Tibial nerve (tissue), 3 donors: ENCODE data around the gene SPOCK1.

Experiments
- POLR2A ChIP-seq, 2 donors: fragments of 450-650 bp; IDR thresholded peaks; one replicate each; pipeline ENCODE4 v1.6.1; 2017; ENCODE audit warnings: antibody characterized with exemption in 2 of 2, mild to moderate bottlenecking in 2 of 2, moderate library complexity in 2 of 2
- TF ChIP-seq, protein P1 (sequence below), 5 experiments: fragments of 200-600 bp in 3 of 5; fragments of 450-650 bp in 2 of 5; sonication (generic) in 3 of 5; IDR thresholded peaks; one replicate each; pipeline ENCODE4 v1.5.1; 2016 to 2019; ENCODE audit warnings: antibody characterized with exemption in 5 of 5, mild to moderate bottlenecking in 3 of 5, moderate library complexity in 2 of 5

DNA sequence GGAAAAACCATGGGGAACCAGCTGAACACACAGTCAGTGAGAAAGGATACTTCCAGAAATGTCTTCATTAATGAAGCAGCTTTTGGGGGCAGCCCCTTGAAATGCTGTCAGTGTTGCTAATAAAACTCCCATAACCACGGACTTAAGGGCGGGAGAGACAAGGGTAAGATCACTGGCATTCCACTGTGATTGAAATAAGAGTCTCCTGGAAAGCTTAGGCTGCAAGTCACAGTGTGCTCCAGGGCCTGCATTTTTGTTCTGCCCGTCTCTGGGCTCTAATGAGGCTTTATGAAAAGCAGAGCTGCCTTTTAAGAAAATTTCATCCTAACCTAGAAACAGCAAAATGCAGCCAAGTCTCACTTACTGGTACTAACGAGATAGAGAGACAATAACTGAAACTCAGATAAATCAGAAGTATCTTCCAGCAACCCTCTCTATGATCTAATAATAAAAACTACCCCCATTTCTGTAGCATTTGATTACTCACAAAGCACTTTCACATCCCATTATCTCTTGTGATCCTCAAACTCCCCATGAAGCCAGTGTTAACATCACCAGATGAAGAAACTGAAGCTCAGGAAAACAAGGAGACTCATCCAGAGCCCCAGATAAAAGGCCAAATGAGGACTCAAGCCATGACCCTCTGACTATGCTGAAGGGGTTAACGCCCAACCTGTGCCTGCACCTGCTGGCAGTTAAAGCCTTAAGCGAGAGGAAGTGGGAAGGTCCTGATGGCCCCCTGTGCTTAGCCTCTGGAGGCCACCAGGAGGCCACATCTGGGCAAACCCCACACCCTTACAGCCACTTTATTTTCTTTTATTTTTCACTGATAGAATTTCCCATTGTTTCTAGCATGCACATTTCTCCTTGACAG is 37.5 kb downstream of the SPOCK1 start:
- TF ChIP-seq, protein P1, sequence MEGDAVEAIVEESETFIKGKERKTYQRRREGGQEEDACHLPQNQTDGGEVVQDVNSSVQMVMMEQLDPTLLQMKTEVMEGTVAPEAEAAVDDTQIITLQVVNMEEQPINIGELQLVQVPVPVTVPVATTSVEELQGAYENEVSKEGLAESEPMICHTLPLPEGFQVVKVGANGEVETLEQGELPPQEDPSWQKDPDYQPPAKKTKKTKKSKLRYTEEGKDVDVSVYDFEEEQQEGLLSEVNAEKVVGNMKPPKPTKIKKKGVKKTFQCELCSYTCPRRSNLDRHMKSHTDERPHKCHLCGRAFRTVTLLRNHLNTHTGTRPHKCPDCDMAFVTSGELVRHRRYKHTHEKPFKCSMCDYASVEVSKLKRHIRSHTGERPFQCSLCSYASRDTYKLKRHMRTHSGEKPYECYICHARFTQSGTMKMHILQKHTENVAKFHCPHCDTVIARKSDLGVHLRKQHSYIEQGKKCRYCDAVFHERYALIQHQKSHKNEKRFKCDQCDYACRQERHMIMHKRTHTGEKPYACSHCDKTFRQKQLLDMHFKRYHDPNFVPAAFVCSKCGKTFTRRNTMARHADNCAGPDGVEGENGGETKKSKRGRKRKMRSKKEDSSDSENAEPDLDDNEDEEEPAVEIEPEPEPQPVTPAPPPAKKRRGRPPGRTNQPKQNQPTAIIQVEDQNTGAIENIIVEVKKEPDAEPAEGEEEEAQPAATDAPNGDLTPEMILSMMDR (IDR thresholded peaks at IDR 0.05), result no peak
- TF ChIP-seq POLR2A (IDR thresholded peaks at IDR 0.05), result no peak
